VCaP (cell line): ENCODE measurements around the gene HDAC4.
A peak's percentile ranks its signal among the peaks of the same experiment; 100 is the strongest.

ENCODE experiments used
- H3K27ac ChIP-seq: fragments of 450-650 bp; 2 replicates; pipeline ENCODE4 v1.5.1; 2017
- CTCF ChIP-seq: fragments of 450-650 bp; conservative IDR thresholded peaks from 2 replicates; pipeline ENCODE4 v1.5.1; 2017; ENCODE audit warnings: mild to moderate bottlenecking, moderate library complexity

Gene HDAC4

DNA sequence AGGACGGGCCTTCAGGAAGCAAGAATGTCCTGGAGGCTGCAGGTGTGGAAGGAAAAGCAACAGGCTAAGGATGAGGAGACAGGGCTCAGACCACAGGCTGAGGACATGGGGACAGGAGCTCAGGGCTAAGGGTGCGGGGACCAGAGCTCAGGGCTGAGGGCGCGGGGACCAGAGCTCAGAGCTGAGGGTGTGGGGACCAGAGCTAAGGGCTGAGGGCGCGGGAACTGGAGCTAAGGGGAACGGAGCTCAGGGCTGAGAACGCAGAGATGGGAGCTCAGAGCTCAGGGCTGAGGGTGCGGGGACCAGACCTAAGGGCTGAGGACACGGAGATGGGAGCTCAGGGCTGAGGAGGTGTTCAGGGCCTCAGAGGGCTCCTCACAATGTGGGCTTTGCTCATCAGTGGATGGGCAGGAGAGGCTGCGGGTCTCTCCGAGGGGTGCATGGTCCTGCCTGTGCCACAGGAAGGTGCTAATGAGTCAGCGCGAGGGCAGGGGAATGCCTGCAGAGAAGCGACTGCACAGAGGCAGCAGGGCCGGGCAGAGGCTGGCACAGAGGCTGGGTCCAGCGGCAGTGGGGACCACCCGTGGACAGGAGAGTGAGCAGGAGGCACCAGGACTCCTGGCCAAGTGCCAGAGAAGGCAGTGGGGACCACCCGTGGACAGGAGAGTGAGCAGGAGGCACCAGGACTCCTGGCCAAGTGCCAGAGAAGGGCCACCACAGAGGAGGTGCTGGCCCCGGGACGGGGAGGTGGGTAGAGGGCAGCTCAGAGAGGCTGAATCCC, 281.3 kb downstream of the HDAC4 start:
- H3K27ac ChIP-seq, result no peak overlapping the region
- no peak for TF ChIP-seq CTCF

DNA sequence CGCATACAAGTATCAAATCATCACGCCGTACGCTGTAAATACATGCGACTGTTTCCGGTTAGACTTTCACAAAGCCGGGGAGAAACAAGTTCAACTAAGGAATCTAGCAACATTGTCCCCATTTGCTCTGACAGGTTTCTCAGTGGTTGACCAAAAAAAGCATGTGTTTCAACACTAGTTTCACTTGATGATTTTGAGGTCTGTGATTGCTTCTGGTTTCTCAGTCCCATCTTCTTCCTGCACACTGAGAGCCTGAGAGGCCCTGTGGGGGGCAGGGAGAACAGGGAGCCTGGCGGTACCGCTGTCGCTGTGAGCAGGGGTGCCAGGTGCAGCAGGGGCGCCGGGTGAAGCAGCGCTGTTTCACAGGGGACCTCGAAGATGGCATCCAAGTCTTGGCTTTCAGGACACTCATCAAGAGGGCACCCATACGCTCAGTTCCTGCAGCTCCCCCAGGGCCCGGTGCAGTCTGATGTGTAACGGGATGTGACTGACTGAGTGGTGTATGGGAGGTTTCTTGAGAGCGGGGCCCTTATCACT, 282.1 kb downstream of the HDAC4 start:
- no peak for TF ChIP-seq CTCF
- H3K27ac ChIP-seq, result no peak overlapping the region

DNA sequence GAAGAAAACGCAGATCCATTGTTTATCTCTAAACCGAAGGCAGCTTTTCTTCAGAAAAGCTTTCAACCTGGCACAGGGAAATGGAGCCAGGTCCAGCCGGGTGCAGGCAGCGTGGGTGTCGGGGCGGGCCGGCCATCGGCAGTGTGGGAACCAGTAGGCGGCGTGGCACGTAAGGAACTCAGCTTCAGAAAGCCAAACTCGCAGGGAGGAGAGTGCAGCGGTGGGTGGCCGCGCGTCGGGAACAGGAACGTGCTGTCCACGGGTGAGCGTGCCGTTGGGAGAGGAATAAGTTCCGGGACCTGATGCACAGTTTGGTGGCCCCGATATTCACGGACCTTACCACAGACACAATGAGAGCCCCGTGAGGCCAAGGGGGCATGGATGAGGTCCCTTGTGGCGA, 282.6 kb downstream of the HDAC4 start:
- no peak overlapping the region for H3K27ac ChIP-seq
- no peak for TF ChIP-seq CTCF

- H3K27ac ChIP-seq, result no peak overlapping the region
- no peak for TF ChIP-seq CTCF
Measured at GRCh38 chr2:239117831-239118230, 283.0 kb downstream of the HDAC4 start.

DNA sequence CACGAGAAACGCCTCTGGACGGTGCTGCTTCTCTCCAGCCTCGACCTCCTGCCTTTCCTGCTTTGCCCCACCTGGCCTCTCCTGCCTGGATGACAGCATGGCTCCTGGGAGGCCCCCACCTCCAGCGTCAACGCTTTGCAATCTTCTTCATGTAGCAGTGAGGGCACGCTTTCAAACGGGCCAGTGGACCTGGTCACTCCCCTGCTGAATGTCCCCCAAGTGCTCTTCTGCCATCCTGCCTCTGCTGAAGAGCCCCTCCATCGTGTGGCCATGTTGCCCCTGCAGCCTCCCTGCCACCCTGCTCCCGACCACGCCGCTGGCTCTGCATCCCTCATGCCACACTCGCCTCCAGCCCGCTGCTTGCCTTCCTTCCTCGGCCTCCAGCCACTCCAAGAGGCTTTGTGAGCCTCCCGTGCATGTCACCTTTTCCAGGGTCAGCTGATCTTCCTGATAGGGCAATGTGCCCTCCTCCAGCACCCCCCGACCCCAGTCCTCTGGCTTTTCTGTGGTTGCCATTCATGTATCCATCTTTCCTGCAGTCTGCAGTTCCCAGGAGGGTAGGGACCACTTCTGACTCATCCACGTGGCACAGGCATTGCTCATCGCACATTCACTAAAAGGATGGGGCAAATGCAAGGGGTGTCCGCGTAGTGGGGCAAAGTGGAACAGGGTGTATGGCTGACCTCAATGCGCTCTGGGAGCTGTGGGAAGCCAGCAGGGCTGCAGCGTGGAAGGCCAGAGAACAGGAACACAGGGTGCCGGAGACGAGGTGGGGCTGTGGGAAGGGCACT, 284.2 kb downstream of the HDAC4 start:
- no peak overlapping the region for H3K27ac ChIP-seq
- TF ChIP-seq CTCF, result no peak

DNA sequence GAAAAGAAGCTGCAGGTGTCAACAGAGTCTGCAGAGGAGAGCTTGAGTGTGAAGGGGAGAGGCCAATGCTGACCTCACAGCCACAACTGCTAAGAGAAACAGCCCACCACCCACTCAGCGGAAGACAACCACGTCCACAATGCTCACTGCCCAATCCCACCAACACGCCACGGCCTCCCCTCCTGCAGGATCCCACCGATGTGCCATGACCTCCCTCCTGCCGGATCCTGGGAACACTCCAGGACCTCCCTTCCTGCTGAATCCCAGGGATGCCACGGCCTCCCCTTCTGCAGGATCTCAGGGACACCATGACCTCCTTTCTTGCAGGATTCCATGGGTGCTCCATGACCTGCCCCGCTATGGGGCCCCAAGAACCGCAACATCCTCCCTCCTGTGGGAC, 285.2 kb downstream of the HDAC4 start:
- H3K27ac ChIP-seq, result peak overlapping the region; percentile 98
- TF ChIP-seq CTCF, result no peak

DNA sequence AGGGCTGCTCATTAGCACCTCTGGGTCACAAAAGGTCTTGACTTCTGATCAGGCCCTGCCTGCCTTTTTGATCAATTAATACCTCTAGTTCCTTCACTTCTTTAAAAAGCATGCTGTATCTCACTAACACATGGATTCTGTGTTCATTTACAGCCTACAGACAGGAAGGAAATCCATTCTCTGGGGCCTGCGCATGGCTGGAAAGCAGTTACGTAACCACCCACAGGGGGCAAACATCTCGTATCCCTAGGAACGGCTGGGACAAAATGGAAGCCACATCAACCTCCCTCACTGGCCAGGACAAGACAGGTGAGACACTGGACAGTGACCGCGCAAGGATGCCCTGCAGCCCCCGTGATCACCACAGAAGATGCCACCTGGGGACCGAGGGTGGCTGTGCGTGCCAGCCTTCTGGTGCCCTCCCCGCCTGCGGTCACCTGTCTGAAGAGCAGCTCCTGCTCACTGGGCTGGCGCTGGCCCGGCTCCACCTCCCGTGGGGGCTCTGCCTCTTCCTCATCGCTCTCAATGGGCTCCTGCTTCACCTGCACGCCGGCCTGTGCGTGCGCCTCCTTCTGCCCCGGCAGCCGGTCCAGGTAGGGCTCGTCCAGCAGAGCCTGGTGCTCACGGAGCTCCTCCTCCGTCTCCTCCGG, 286.1 kb downstream of the HDAC4 start:
- no peak for TF ChIP-seq CTCF
- peak overlapping the region; percentile 98 for H3K27ac ChIP-seq
